Measurements from ENCODE around the gene NCAM2. TPM values are rescaled to one million over a fixed set of nuclear protein-coding genes. Genes with fewer than 3 reads are reported as not detected.
A peak's percentile ranks its signal among the peaks of the same experiment; 100 is the strongest.

NCAM2 gene
- total RNA-seq, 4 donors from 2014 or later, result 4.2 to 7.5 (median 4.9) TPM

DNA sequence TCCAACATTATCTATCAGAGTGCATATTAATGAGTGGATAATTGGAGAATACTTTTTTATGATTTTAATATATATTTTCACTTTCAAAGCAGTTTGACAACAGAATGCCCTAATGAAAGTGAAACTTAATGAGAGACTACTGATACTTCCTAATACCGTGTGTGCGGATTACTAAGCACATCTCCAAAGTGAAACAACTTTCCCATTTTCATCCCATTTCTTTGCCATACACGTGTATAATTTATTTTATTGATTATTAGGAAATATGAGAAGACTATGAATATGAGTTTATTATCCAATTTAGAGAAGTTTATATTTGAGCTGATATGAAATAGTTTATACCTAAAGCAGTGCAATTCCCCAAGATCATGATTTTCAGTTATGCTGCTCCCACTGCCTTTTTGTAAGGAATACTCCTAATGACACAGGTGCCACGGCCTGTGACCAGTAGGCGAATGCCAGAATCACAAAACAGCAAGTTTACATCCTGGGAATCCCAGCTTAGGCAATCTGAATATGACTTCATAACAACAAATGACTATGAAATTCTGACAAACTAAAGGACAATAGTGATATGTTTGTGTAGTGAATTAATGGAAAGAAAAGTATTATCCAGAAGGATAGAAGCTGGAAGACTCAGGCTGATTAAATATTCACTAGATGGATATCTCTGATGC, 202.9 kb downstream of the NCAM2 start:
- no peaks in the 10 kb centered on the region for H3K9me3 ChIP-seq
- peaks cover 2 to 22% (median 11%) of the 10 kb centered on the region in 4 donors for H3K4me1 ChIP-seq
- WGBS, result 57% methylated on average over 5 of the region's 5 CpGs
- DNase-seq (ENCODE audit: extremely low spot score), result no peak
- TF ChIP-seq EP300 (IDR thresholded peaks at IDR 0.05), result no peak
- TF ChIP-seq POLR2AphosphoS5 (IDR thresholded peaks at IDR 0.05), result no peak
- no peak for TF ChIP-seq POLR2A (IDR thresholded peaks at IDR 0.05; ENCODE audit: low read depth)
- TF ChIP-seq, protein P1, sequence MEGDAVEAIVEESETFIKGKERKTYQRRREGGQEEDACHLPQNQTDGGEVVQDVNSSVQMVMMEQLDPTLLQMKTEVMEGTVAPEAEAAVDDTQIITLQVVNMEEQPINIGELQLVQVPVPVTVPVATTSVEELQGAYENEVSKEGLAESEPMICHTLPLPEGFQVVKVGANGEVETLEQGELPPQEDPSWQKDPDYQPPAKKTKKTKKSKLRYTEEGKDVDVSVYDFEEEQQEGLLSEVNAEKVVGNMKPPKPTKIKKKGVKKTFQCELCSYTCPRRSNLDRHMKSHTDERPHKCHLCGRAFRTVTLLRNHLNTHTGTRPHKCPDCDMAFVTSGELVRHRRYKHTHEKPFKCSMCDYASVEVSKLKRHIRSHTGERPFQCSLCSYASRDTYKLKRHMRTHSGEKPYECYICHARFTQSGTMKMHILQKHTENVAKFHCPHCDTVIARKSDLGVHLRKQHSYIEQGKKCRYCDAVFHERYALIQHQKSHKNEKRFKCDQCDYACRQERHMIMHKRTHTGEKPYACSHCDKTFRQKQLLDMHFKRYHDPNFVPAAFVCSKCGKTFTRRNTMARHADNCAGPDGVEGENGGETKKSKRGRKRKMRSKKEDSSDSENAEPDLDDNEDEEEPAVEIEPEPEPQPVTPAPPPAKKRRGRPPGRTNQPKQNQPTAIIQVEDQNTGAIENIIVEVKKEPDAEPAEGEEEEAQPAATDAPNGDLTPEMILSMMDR (IDR thresholded peaks at IDR 0.05), result no peak
- H3K36me3 ChIP-seq, result no peaks in the 10 kb centered on the region
- H3K27ac ChIP-seq (replicated peaks in 1 of 4), result peak overlapping the region; percentile 35 to 67 (median 51)
- peak overlapping the region; percentile 17 to 39 (median 30) for H3K4me3 ChIP-seq
- intact Hi-C loops (cut with DNase I), result no loop called here
- no peaks in the 10 kb centered on the region for H3K27me3 ChIP-seq

DNA sequence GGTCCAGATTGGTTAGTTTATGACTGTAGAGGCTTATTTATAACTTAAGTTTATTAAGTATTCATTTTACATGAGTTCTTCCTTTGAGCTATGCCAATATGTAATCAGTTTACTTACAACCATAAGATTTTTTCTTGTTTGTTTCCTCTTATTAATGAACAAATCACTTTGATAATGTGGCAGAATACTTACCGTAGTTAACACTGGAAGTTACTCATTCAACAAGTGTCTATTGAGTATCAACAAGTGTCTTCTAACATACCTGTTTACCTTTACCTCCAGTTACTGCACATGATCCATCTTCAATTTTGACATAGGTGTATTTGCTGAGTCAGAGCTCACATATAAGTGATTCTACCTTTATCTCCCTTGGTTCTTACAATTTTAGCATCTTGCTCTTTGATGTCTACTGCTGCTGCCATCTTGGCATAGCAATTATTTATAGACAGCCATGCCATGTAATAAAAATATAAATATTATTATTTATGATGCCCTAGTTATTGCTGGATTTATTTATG, 205.7 kb downstream of the NCAM2 start:
- no peak overlapping the region for H3K27ac ChIP-seq (replicated peaks in 1 of 4)
- intact Hi-C loops (cut with DNase I), result no loop called here
- peaks cover 2 to 22% (median 10%) of the 10 kb centered on the region in 4 donors for H3K4me1 ChIP-seq
- no peak overlapping the region for H3K4me3 ChIP-seq
- no peaks in the 10 kb centered on the region for H3K9me3 ChIP-seq
- H3K36me3 ChIP-seq, result no peaks in the 10 kb centered on the region
- no peaks in the 10 kb centered on the region for H3K27me3 ChIP-seq
- TF ChIP-seq EP300 (IDR thresholded peaks at IDR 0.05) (no peak), POLR2A (IDR thresholded peaks at IDR 0.05; ENCODE audit: low read depth) (no peak), POLR2AphosphoS5 (IDR thresholded peaks at IDR 0.05) (no peak)
- TF ChIP-seq, protein P1 (IDR thresholded peaks at IDR 0.05), result no peak
- 86% methylated on average over 1 of the region's 1 CpG for WGBS
- no peak for DNase-seq (ENCODE audit: extremely low spot score)

DNA sequence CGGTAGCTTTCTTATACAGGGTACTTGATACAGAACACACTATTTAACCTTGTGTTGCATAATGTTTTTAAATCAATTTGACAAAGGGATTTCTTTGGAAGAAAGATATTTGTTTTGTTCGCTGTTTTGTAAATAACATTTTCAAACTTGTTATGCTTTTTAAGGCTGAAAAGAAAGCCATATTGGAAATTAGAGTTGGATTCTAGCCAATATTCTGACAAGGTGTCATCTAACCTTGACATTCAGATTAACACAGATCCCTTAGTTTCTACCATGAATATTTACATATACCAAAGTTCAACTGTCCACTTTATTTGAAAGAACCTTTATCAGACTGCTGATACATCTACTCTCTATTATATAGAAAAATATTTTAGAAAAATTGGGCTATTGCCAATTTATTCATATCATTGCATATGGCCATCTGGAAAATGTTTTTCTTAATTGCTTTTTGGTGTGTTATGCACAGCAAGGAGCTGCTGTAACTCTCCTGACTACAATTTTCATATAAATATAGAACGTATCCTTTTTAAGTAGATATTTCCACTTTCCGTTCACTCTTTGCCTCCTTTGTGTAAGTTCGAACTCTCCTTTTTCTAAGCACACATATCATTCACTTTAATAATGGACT, 206.3 kb downstream of the NCAM2 start:
- WGBS, result 73% methylated on average over 5 of the region's 5 CpGs
- Histone ChIP-seq H3K4me3 (no peak overlapping the region), H3K4me1 (peaks cover 2 to 16% (median 7%) of the 10 kb centered on the region in 4 donors), H3K36me3 (no peaks in the 10 kb centered on the region), H3K9me3 (no peaks in the 10 kb centered on the region), H3K27me3 (no peaks in the 10 kb centered on the region), H3K27ac (replicated peaks in 1 of 4) (no peak overlapping the region)
- TF ChIP-seq POLR2A (IDR thresholded peaks at IDR 0.05; ENCODE audit: low read depth), result no peak
- no peak for TF ChIP-seq EP300 (IDR thresholded peaks at IDR 0.05)
- no peak for TF ChIP-seq POLR2AphosphoS5 (IDR thresholded peaks at IDR 0.05)
- TF ChIP-seq, protein P1 (IDR thresholded peaks at IDR 0.05), result no peak
- DNase-seq (ENCODE audit: extremely low spot score), result no peak
- intact Hi-C loops (cut with DNase I), result no loop called here

DNA sequence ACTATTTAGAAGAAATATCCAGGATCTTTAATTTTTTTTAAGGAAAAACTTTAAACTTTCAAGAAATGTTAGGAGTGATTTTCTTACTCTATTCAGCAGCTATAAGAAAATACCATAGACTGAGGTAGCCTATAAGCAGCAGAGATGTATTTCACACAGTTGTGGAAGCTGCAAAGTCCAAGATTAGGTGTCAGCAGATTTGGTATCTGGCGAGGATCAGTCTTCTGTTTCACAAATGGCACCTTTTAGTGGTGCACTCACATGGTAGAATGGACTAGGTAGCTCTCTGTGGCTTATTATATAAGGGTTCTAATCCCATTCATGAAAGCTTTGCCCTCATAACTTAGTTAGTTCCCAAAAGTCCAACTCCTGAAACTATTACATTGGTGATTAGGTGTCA, 207.4 kb downstream of the NCAM2 start:
- no peaks in the 10 kb centered on the region for H3K27me3 ChIP-seq
- H3K27ac ChIP-seq (replicated peaks in 1 of 4), result no peak overlapping the region
- H3K36me3 ChIP-seq, result no peaks in the 10 kb centered on the region
- no peak for DNase-seq (ENCODE audit: extremely low spot score)
- peaks cover 0 to 8% (median 5%) of the 10 kb centered on the region in 4 donors for H3K4me1 ChIP-seq
- no peak for TF ChIP-seq POLR2AphosphoS5 (IDR thresholded peaks at IDR 0.05)
- no peak for TF ChIP-seq EP300 (IDR thresholded peaks at IDR 0.05)
- TF ChIP-seq POLR2A (IDR thresholded peaks at IDR 0.05; ENCODE audit: low read depth), result no peak
- TF ChIP-seq, protein P1 (IDR thresholded peaks at IDR 0.05), result no peak
- no peaks in the 10 kb centered on the region for H3K9me3 ChIP-seq
- 80% methylated on average over 1 of the region's 1 CpG for WGBS
- intact Hi-C loops (cut with DNase I), result no loop called here
- no peak overlapping the region for H3K4me3 ChIP-seq

All from esophagus muscularis mucosa (tissue), 4 donors.